ENCODE data around the gene IL11.

DNA sequence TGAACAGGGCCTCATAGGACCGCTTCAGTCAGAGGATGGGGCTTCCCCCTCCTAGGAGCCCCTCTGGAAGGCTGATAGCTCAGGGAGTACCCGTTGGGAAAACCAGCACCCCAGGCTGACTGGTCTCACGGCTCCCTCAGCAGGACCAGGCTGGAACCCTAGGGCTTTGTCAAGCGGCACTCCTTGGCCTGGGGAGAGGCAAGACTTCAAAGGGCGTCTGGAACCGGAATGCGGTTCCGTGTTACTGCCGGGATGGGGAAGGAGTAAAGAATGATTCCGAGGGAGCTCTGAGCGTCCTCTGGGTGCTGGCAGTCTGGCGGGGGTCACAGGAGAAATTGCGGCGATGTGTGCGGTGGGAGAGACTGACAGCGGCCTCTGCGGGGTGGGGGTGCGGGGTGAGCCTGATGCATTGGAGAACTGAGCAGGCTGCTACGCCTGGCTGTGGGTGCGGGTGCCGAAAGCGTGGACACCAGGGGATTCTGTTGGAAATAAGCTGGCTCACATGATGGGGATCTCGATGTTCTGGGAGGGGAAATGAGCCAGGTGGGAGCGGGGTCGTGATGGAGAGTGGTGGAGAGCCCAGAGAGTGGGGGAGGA, 17.6 kb downstream of the IL11 start:
- TF ChIP-seq GLIS3 (CRISPR knock-in tag; IDR thresholded peaks at IDR 0.05) (no peak), ZFP3 (CRISPR knock-in tag; IDR thresholded peaks at IDR 0.05) (no peak)
